Rectal smooth muscle tissue (tissue), 1 donor: Measurements from ENCODE around the gene OR2W3.

Experiments
- H3K27ac ChIP-seq: one replicate; pipeline ENCODE4 v1.7.0; 2013; ENCODE audit warnings: low read depth, low read length, inconsistent platforms
- H3K27me3 ChIP-seq: one replicate; pipeline ENCODE4 v1.7.0; 2013; ENCODE audit warnings: low read length; ENCODE audit not compliant: control insufficient read depth, insufficient read depth
- H3K36me3 ChIP-seq: one replicate; pipeline ENCODE4 v1.7.0; 2013; ENCODE audit warnings: low read length; ENCODE audit not compliant: control insufficient read depth, insufficient read depth
- H3K4me1 ChIP-seq: one replicate; pipeline ENCODE4 v1.7.0; 2013; ENCODE audit warnings: low read length; ENCODE audit not compliant: control insufficient read depth, insufficient read depth
- H3K4me3 ChIP-seq: one replicate; pipeline ENCODE4 v1.7.0; 2013; ENCODE audit warnings: low read length
- H3K9ac ChIP-seq: one replicate; pipeline ENCODE4 v1.7.0; 2013; ENCODE audit warnings: low read length

OR2W3 gene

DNA sequence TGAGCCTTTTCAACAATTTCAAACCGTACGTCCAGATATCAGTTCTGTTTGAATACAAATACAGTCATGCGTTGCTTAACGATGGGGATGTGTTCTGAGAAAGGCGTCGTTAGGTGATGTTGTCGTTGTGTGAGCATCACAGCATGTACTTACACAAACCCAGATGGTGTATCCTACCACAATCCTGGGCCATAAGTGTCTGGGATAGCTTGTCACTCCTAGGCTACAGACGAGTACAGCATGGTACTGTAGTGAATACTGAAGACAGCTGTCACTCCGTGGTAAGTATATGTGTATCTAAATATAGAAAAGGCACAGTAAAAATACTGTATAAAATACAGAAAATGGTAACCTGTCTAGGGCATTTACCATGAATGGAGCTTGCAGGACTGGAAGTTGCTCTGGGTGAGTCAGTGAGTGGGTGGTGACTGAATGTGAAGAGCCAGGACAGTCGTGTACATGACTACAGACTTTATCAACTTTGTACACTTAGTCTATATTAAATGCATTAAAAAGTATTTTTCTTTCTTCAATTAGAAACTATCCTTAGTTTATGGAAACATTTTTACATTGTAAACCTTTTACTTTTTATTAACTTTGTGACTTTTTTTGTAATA is 10.5 kb upstream of the OR2W3 start:
- H3K9ac ChIP-seq = no peak overlapping the region
- no peaks in the 10 kb centered on the region for H3K36me3 ChIP-seq
- no peak overlapping the region for H3K4me3 ChIP-seq

DNA sequence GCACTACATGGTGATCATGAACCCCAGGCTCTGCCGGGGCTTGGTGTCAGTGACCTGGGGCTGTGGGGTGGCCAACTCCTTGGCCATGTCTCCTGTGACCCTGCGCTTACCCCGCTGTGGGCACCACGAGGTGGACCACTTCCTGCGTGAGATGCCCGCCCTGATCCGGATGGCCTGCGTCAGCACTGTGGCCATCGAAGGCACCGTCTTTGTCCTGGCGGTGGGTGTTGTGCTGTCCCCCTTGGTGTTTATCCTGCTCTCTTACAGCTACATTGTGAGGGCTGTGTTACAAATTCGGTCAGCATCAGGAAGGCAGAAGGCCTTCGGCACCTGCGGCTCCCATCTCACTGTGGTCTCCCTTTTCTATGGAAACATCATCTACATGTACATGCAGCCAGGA is 589 bp downstream of the OR2W3 start:
- Histone ChIP-seq H3K4me1 (no peaks in the 10 kb centered on the region), H3K9ac (no peak overlapping the region), H3K27ac (no peak overlapping the region), H3K27me3 (no peaks in the 10 kb centered on the region), H3K36me3 (no peaks in the 10 kb centered on the region), H3K4me3 (no peak overlapping the region)

More for the DNA sequence above, 10.5 kb upstream of the OR2W3 start:
- Histone ChIP-seq H3K4me1 (no peaks in the 10 kb centered on the region), H3K27ac (no peak overlapping the region), H3K27me3 (no peaks in the 10 kb centered on the region)

DNA sequence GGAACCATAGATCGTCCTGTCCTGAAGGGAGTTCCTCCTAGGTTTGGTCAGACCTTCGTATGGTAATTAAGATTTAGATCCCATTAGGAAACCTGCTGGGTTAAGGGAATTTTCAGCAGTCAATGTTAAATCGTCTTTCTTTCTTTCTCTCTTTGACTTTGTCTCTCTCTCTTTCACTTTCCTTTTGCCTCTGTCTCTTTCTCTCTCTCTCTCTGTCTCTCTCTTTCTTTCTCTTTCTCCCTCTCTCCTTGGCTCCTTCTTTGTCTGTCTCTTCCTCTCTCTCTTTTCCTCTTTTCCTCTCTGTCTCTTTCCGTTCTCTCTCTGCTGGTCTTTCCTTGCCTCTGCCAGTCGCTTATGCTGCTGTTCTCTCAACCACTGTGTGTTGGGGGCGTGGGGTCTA is 8.7 kb downstream of the OR2W3 start:
- no peak overlapping the region for H3K9ac ChIP-seq
- H3K4me1 ChIP-seq = no peaks in the 10 kb centered on the region
- H3K4me3 ChIP-seq = no peak overlapping the region
- no peak overlapping the region for H3K27ac ChIP-seq
- no peaks in the 10 kb centered on the region for H3K36me3 ChIP-seq
- H3K27me3 ChIP-seq = no peaks in the 10 kb centered on the region

GRCh38 chr1:247905181-247905580 is 9.8 kb downstream of the OR2W3 start:
- Histone ChIP-seq H3K4me1 (no peaks in the 10 kb centered on the region), H3K4me3 (no peak overlapping the region), H3K27me3 (no peaks in the 10 kb centered on the region), H3K9ac (no peak overlapping the region), H3K27ac (no peak overlapping the region), H3K36me3 (no peaks in the 10 kb centered on the region)

DNA sequence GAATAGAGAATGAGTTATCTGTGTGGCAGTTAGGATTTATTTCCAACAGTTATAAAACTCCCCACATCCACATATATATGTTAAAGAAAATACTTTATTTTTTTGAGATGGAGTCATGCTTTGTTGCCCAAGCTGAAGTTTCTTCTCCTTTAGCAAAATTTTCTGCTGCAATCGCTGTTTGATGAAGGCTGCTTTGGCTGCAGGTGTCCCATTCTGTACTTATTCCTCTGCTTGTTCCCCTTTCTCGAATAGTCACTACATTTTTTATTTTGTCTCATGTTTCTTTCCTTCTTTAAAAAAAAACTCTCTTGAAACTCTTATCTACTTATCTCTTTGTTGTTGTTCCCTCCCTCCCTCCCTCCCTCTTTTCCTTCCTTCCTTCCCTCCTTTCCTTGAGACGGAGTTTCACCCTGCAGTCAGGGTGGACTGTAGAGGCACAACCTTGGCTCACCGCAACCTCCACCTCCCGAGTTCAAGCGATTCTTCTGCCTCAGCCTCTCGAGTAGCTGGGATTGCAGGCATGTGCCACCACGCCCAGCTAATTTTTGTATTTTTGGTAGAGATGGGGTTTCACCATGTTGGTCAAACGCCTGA is 10.6 kb downstream of the OR2W3 start:
- Histone ChIP-seq H3K27me3 (no peaks in the 10 kb centered on the region), H3K27ac (no peak overlapping the region), H3K9ac (no peak overlapping the region), H3K36me3 (no peaks in the 10 kb centered on the region), H3K4me3 (no peak overlapping the region), H3K4me1 (no peaks in the 10 kb centered on the region)

DNA sequence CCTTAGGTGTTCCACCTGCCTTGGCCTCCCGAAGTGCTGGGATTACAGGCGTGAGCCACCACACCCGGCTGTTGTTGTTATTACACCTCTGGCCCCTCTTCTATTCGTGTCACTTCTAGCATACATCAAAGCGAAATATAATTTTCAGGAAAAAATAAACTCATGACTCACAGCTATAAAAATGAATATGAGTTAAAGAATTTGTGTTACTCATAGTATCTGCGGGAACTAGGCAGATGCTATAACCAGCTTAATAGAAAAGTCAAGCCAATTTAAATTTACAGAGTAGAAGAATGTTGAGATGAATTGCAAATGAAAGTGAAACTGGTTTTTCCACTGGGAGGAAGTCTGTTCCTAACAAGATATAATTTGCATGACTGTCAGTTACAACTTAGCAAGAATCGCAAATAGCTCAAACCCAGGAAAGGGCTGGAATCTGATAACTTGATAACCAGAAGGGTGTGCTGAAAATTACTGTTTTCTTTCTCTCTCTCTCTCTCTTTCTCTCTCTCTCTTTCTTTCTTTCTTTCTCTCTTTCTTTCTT is 11.2 kb downstream of the OR2W3 start:
- no peak overlapping the region for H3K9ac ChIP-seq
- H3K36me3 ChIP-seq = no peaks in the 10 kb centered on the region
- peak overlapping the region; percentile 21 for H3K4me3 ChIP-seq
- no peaks in the 10 kb centered on the region for H3K27me3 ChIP-seq
- no peaks in the 10 kb centered on the region for H3K4me1 ChIP-seq
- H3K27ac ChIP-seq = no peak overlapping the region

- no peak overlapping the region for H3K9ac ChIP-seq
- no peaks in the 10 kb centered on the region for H3K27me3 ChIP-seq
- H3K36me3 ChIP-seq = no peaks in the 10 kb centered on the region
- no peaks in the 10 kb centered on the region for H3K4me1 ChIP-seq
- no peak overlapping the region for H3K4me3 ChIP-seq
- H3K27ac ChIP-seq = no peak overlapping the region
Observed at GRCh38 chr1:247908766-247909165, 13.4 kb downstream of the OR2W3 start.

DNA sequence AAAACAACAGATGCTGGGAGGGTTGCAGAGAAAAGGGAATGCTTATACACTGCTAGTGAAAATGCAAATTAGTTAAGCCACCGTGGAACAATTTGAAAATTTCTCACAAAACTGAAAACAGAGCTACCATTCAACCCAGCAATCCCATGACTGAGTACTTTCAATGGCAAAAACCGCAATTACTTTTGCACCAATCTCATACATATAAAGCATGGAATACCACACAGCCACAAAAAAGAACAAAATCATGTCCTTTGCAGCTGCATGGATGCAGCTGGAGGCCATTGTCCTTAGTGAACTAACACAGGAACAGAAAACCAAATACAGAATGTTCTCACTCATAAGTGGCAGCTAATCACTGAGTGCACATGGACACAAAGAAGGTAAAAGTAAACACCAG is 18.4 kb downstream of the OR2W3 start:
- H3K36me3 ChIP-seq = no peaks in the 10 kb centered on the region
- no peak overlapping the region for H3K27ac ChIP-seq
- no peak overlapping the region for H3K9ac ChIP-seq
- H3K4me1 ChIP-seq = no peaks in the 10 kb centered on the region
- no peaks in the 10 kb centered on the region for H3K27me3 ChIP-seq
- no peak overlapping the region for H3K4me3 ChIP-seq

- H3K9ac ChIP-seq = no peak overlapping the region
- H3K4me1 ChIP-seq = no peaks in the 10 kb centered on the region
- no peaks in the 10 kb centered on the region for H3K36me3 ChIP-seq
- H3K4me3 ChIP-seq = no peak overlapping the region
- no peaks in the 10 kb centered on the region for H3K27me3 ChIP-seq
- no peak overlapping the region for H3K27ac ChIP-seq
Observed at GRCh38 chr1:247914941-247915662, 19.7 kb downstream of the OR2W3 start.

DNA sequence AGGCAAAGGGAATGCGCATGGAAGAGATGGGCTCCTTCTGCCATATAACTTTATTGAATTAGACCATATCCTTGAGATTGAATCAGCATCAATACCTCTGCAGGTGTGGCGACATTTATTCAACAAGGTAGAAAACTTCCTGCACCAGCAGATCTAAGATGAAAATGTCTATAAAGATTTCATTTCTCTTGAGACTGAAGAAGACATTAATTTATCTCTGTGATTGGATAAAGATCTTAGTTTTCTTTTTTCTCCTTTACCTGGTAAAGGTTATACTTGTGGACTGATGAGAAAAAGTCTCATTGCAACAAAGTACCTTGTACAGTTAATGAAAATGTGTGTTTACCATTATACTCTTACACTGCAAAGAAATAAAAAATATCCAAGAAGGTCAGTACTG is 24.6 kb downstream of the OR2W3 start, which contains the start of gene OR2T8:
Gene OR2T8, plus strand, starts transcription at position 301 of the 400 bp plus-strand sequence. CDS start 766 bp downstream, outside the sequence.
- H3K27me3 ChIP-seq = no peaks in the 10 kb centered on the region
- no peak within 1 kb of the TSS for H3K27ac ChIP-seq
- no peaks in the 10 kb centered on the region for H3K4me1 ChIP-seq
- H3K36me3 ChIP-seq = no peaks in the 10 kb centered on the region
- no peak within 1 kb of the TSS for H3K9ac ChIP-seq
- no peak within 1 kb of the TSS for H3K4me3 ChIP-seq

DNA sequence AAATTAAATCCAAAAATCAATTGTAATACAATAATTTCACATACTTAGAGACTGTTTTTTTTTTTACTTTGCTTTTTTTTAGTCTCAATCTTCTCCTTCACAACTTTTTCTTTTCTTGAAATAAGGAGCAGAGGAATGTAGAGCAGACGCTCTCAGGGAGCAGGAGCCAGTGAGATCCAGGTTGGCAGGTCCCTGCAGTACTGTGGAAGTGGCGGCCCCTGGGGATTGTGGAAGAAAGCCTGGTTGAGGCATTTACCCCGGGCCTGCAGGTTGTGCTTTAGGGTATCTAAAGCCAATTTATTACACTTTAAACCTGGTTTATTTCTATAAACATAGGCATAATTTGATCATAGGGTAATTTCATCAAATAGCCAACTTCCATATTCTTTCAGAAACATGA is 28.6 kb downstream of the OR2W3 start:
- no peaks in the 10 kb centered on the region for H3K36me3 ChIP-seq
- no peak overlapping the region for H3K4me3 ChIP-seq
- H3K27ac ChIP-seq = no peak overlapping the region
- H3K9ac ChIP-seq = no peak overlapping the region
- no peaks in the 10 kb centered on the region for H3K27me3 ChIP-seq
- no peaks in the 10 kb centered on the region for H3K4me1 ChIP-seq

DNA sequence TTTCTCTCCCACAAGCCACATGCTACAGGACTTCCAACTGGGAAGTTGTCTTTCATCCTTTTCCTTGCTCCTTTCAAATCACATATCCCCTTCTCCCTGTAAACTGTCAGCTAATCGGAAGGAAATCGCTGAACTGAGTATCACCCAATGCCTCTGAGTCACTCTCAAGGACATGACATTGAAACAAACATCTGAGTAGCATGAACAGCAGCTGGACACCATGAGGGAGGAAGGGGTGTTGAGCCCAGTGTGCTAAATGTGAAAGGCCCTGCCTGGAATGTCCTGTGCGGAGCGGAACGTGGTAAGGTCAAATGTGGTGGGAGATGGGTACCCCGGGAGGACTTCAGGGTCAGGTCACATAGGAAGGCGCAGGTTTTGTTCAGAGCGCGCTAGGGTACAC is 29.5 kb downstream of the OR2W3 start, which contains the start of gene OR2AJ1:
Gene OR2AJ1, plus strand, starts transcription at position 22 of the 400 bp plus-strand sequence. CDS start 8,880 bp downstream, outside the sequence.
- H3K4me1 ChIP-seq = no peaks in the 10 kb centered on the region
- H3K27ac ChIP-seq = no peak within 1 kb of the TSS
- H3K9ac ChIP-seq = no peak within 1 kb of the TSS
- no peak within 1 kb of the TSS for H3K4me3 ChIP-seq
- H3K36me3 ChIP-seq = no peaks in the 10 kb centered on the region
- H3K27me3 ChIP-seq = no peaks in the 10 kb centered on the region
